ENCODE data around the gene PRKCE. TPM values are rescaled to one million over a fixed set of nuclear protein-coding genes. Genes with fewer than 3 reads are reported as not detected.

The PRKCE gene
- polyA plus RNA-seq, 3 donors: 1.3 to 7.7 (median 2.3) TPM

DNA sequence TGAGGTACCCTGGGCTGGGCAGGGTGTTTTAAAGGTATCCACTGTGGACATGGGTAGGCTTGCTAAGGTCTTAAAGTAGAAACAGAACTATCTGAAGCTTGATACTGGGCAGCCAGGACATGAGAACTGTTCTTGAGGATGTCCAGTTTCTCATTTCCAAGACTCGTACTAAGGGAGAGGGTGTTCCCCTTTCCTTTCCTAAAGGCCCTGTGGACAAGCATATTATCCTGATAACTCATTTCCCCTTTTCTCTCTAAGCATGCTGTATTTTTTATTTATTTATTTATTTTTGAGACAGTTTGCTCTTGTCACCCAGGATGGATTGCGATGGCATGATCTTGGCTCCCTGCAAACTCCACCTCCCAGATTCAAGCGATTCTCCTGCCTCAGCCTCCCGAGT lies 273.6 kb downstream of the PRKCE start:
- no peaks in the 10 kb centered on the region for H3K27me3 ChIP-seq (ENCODE audit: control insufficient read depth in 2 of 2, insufficient read depth in 2 of 2, low read length in 2 of 2)
- Mint-ChIP-seq H3K27ac (no peak overlapping the region), H3K4me3 (no peak overlapping the region), H3K27me3 (ENCODE audit: low read depth in 3 of 3) (peaks cover 0 to 4% (median 0%) of the 10 kb centered on the region in 3 donors), H3K36me3 (peaks cover 0 to 4% of the 10 kb centered on the region in 2 donors), H3K9me3 (no peaks in the 10 kb centered on the region), H3K4me1 (peaks cover 18% of the 10 kb centered on the region)
- intact Hi-C loops (cut with micrococcal nuclease): no loop called here
- 100% methylated on average over 1 of the region's 4 CpGs for WGBS (ENCODE audit: insufficient coverage)
- no peaks in the 10 kb centered on the region for H4K20me1 ChIP-seq (ENCODE audit: insufficient read depth, low read length)
- H2AFZ ChIP-seq (ENCODE audit: insufficient read depth, low read depth, low read length, poor library complexity, severe bottlenecking): no peak overlapping the region
- TF ChIP-seq, protein P1, sequence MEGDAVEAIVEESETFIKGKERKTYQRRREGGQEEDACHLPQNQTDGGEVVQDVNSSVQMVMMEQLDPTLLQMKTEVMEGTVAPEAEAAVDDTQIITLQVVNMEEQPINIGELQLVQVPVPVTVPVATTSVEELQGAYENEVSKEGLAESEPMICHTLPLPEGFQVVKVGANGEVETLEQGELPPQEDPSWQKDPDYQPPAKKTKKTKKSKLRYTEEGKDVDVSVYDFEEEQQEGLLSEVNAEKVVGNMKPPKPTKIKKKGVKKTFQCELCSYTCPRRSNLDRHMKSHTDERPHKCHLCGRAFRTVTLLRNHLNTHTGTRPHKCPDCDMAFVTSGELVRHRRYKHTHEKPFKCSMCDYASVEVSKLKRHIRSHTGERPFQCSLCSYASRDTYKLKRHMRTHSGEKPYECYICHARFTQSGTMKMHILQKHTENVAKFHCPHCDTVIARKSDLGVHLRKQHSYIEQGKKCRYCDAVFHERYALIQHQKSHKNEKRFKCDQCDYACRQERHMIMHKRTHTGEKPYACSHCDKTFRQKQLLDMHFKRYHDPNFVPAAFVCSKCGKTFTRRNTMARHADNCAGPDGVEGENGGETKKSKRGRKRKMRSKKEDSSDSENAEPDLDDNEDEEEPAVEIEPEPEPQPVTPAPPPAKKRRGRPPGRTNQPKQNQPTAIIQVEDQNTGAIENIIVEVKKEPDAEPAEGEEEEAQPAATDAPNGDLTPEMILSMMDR (IDR thresholded peaks at IDR 0.05): no peak
- H3K4me2 ChIP-seq (replicated peaks; ENCODE audit: extremely low read depth, low read length, poor library complexity, severe bottlenecking): no peak overlapping the region
- H3K79me2 ChIP-seq (ENCODE audit: insufficient read depth, low read length): no peaks in the 10 kb centered on the region
- H3K9ac ChIP-seq (ENCODE audit: insufficient read depth, low read length, poor library complexity, severe bottlenecking): no peak overlapping the region
- no peak overlapping the region for H3K27ac ChIP-seq (ENCODE audit: low read depth in 1 of 2, low read length in 2 of 2)
- H3K9me3 ChIP-seq (replicated peaks in 1 of 2; ENCODE audit: control insufficient read depth in 1 of 2, insufficient read depth in 1 of 2, low read length in 2 of 2): no peaks in the 10 kb centered on the region
- DNase-seq: no peak
- H3K4me1 ChIP-seq (ENCODE audit: control insufficient read depth in 1 of 2, insufficient read depth in 2 of 2, low read length in 2 of 2): peaks cover 7 to 8% of the 10 kb centered on the region in 2 donors
- H3K4me3 ChIP-seq (replicated peaks in 1 of 3; ENCODE audit: low read depth in 2 of 3, low read length in 3 of 3): no peak overlapping the region
- H3K36me3 ChIP-seq (replicated peaks in 1 of 2; ENCODE audit: control insufficient read depth in 1 of 2, insufficient read depth in 2 of 2, low read length in 2 of 2): no peaks in the 10 kb centered on the region

DNA sequence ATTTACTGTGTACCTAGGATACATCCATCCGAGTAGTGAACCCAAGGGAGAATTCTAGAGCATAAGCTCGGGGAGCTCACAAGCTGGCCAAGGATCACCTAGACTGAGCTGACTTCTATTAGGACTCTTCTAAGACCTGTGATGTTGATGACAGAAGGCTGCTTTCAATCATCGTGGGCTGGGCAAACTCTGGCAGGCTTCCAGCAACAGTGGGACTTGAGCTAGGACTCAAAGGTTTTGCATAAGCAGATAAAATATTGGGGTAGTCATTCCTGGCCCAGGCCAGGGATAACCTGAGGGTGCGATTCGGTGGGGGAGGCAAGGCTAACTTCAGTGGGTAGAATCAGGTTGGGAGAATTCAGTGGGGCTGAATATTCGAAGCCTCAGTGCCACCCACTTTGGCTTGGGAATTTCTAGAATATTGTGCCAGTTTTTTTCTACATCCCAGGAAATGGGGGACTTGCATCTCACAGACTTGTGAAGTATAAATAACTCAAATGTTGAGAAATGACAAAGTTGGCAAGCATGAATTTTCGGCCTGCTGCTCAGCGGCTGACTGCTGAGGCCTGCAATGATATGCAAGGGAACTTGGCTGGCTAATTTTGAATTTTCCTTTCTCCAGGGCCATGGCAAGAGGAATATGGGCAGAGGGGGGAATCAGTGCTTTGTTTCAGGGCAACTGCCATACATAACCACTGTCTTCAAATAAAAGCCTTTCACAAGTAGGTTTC lies 274.3 kb downstream of the PRKCE start:
- no peak for DNase-seq
- Histone ChIP-seq H2AFZ (ENCODE audit: insufficient read depth, low read depth, low read length, poor library complexity, severe bottlenecking) (no peak overlapping the region), H3K9ac (ENCODE audit: insufficient read depth, low read length, poor library complexity, severe bottlenecking) (no peak overlapping the region), H4K20me1 (ENCODE audit: insufficient read depth, low read length) (no peaks in the 10 kb centered on the region), H3K4me1 (ENCODE audit: control insufficient read depth in 1 of 2, insufficient read depth in 2 of 2, low read length in 2 of 2) (peaks cover 12 to 14% of the 10 kb centered on the region in 2 donors), H3K36me3 (replicated peaks in 1 of 2; ENCODE audit: control insufficient read depth in 1 of 2, insufficient read depth in 2 of 2, low read length in 2 of 2) (no peaks in the 10 kb centered on the region), H3K27me3 (ENCODE audit: control insufficient read depth in 2 of 2, insufficient read depth in 2 of 2, low read length in 2 of 2) (no peaks in the 10 kb centered on the region), H3K4me3 (replicated peaks in 1 of 3; ENCODE audit: low read depth in 2 of 3, low read length in 3 of 3) (no peak overlapping the region), H3K27ac (ENCODE audit: low read depth in 1 of 2, low read length in 2 of 2) (no peak overlapping the region), H3K4me2 (replicated peaks; ENCODE audit: extremely low read depth, low read length, poor library complexity, severe bottlenecking) (no peak overlapping the region), H3K79me2 (ENCODE audit: insufficient read depth, low read length) (no peaks in the 10 kb centered on the region), H3K9me3 (replicated peaks in 1 of 2; ENCODE audit: control insufficient read depth in 1 of 2, insufficient read depth in 1 of 2, low read length in 2 of 2) (no peaks in the 10 kb centered on the region)
- 90% methylated on average over 8 of the region's 8 CpGs for WGBS (ENCODE audit: insufficient coverage)
- H3K9me3 Mint-ChIP-seq: no peaks in the 10 kb centered on the region
- H3K4me1 Mint-ChIP-seq: peaks cover 20% of the 10 kb centered on the region
- H3K27ac Mint-ChIP-seq: peak overlapping the region in 1 of 7 donors; percentile 66
- peaks cover 0 to 2% (median 0%) of the 10 kb centered on the region in 3 donors for H3K27me3 Mint-ChIP-seq (ENCODE audit: low read depth in 3 of 3)
- TF ChIP-seq, protein P1 (IDR thresholded peaks at IDR 0.05): no peak
- H3K4me3 Mint-ChIP-seq: no peak overlapping the region
- intact Hi-C loops (cut with micrococcal nuclease): no loop called here
- H3K36me3 Mint-ChIP-seq: peaks cover 0 to 4% of the 10 kb centered on the region in 2 donors
